Fibroblast of mammary gland (primary cell): Measurements from ENCODE around the gene TXNDC15.
"Not testable (repeated sequence)": the region's sequence is repeated elsewhere in the genome, so short reads cannot be mapped to it uniquely, and the experiment has no call there.

Experiments used
- DNase-seq: peaks from one replicate; pipeline ENCODE4 v3.0.0-alpha.2; 2010; ENCODE audit warnings: low read depth
- H3K4me3 ChIP-seq: 2 replicates; pipeline ENCODE4 v1.5.1; 2011; ENCODE audit warnings: low read depth, mild to moderate bottlenecking, low read length, moderate library complexity; ENCODE audit not compliant: control insufficient read depth
- CTCF ChIP-seq: conservative IDR thresholded peaks from 2 replicates; pipeline ENCODE4 v1.5.1; 2011; ENCODE audit warnings: low read depth, low read length, inconsistent platforms; ENCODE audit not compliant: control insufficient read depth, insufficient read depth

Gene TXNDC15

GRCh38 chr5:134840811-134841210 is 33.4 kb upstream of the TXNDC15 start:
- no peak overlapping the region for H3K4me3 ChIP-seq
- no peak for TF ChIP-seq CTCF
- no peak for DNase-seq

- TF ChIP-seq CTCF: no peak
- H3K4me3 ChIP-seq: no peak overlapping the region
- no peak for DNase-seq
Observed at GRCh38 chr5:134844252-134844651, 29.9 kb upstream of the TXNDC15 start.

GRCh38 chr5:134845335-134845851 is 28.8 kb upstream of the TXNDC15 start:
- peak; percentile 60 for DNase-seq
- H3K4me3 ChIP-seq: peak overlapping the region; percentile 31

GRCh38 chr5:134845852-134846640 is 28.1 kb upstream of the TXNDC15 start, which contains the start of gene C5orf24:
Gene C5orf24, plus strand, starts transcription at chr5:134845968. Its CDS starts 8,933 bp downstream, at chr5:134854901.
- H3K4me3 ChIP-seq: peak within 1 kb of the TSS; percentile 95
- DNase-seq: peak; percentile 95
- TF ChIP-seq CTCF: no peak

More at GRCh38 chr5:134845335-134845851, 28.8 kb upstream of the TXNDC15 start:
- no peak for TF ChIP-seq CTCF

GRCh38 chr5:134846641-134846960 is 27.6 kb upstream of the TXNDC15 start:
- DNase-seq: peak; percentile 21
- TF ChIP-seq CTCF: no peak
- peak overlapping the region; percentile 95 for H3K4me3 ChIP-seq

- H3K4me3 ChIP-seq, DNase-seq: not testable (repeated sequence)
Observed at GRCh38 chr5:134849434-134849933, 24.7 kb upstream of the TXNDC15 start.

- H3K4me3 ChIP-seq: no peak overlapping the region
- TF ChIP-seq CTCF: peak; percentile 71
- DNase-seq: peak; percentile 67
Observed at GRCh38 chr5:134851307-134851923, 22.8 kb upstream of the TXNDC15 start.

GRCh38 chr5:134856465-134856864 is 17.7 kb upstream of the TXNDC15 start:
- DNase-seq, H3K4me3 ChIP-seq: not testable (repeated sequence)
